Measurements from ENCODE around the gene HECW1. TPM values are rescaled to one million over a fixed set of nuclear protein-coding genes. Genes with fewer than 3 reads are reported as not detected.

HECW1 gene
- total RNA-seq, 1 experiment from 2014 or later: 1.8 TPM

GRCh38 chr7:43332193-43332796 is 219.8 kb downstream of the HECW1 start:
- H3K36me3 Mint-ChIP-seq (ENCODE audit: insufficient read depth, unreplicated experiment): no peaks in the 10 kb centered on the region
- intact Hi-C loops (cut with micrococcal nuclease; ENCODE audit: unreplicated experiment): no loop called here
- Histone ChIP-seq H3K36me3 (ENCODE audit: control insufficient read depth, insufficient read depth, low read length) (no peaks in the 10 kb centered on the region), H3K4me1 (0 out of 2 replicates have a peak, but pooled peaks cover 6% of the 10 kb centered on the region), H3K27me3 (replicated peaks; ENCODE audit: control insufficient read depth, insufficient read depth, low read length) (no peaks in the 10 kb centered on the region), H3K9me3 (peaks cover 5% of the 10 kb centered on the region; the same call in 1 of the 2 replicates), H3K4me3 (ENCODE audit: low read depth, low read length) (no peak overlapping the region)
- POLR2A ChIA-PET: no interaction called here
- H3K4me1 Mint-ChIP-seq (ENCODE audit: low read depth, unreplicated experiment): no peaks in the 10 kb centered on the region
- H3K4me3 Mint-ChIP-seq (ENCODE audit: unreplicated experiment): no peak overlapping the region
- no peak overlapping the region for H3K27ac Mint-ChIP-seq (ENCODE audit: unreplicated experiment)
- H3K9me3 Mint-ChIP-seq (ENCODE audit: unreplicated experiment): peaks cover 18% of the 10 kb centered on the region
- no peaks in the 10 kb centered on the region for H3K27me3 Mint-ChIP-seq (ENCODE audit: insufficient read depth, unreplicated experiment)
- no peak for TF ChIP-seq CTCF (IDR thresholded peaks at IDR 0.05; ENCODE audit: insufficient read depth in 1 of 2, low read depth in 1 of 2, low read length in 1 of 2, severe bottlenecking in 1 of 2, unreplicated experiment in 1 of 2)
- CTCF ChIA-PET: no interaction called here
- no TSS peak for BruUV-seq (replicated peaks)
- no peak for DNase-seq

- intact Hi-C loops (cut with micrococcal nuclease; ENCODE audit: unreplicated experiment): no loop called here
- peaks cover 11% of the 10 kb centered on the region for H3K9me3 Mint-ChIP-seq (ENCODE audit: unreplicated experiment)
- DNase-seq: no peak
- Histone ChIP-seq H3K27me3 (replicated peaks; ENCODE audit: control insufficient read depth, insufficient read depth, low read length) (no peaks in the 10 kb centered on the region), H3K9me3 (peaks cover 5% of the 10 kb centered on the region; the same call in 1 of the 2 replicates), H3K4me1 (0 out of 2 replicates have a peak, but pooled peaks cover 6% of the 10 kb centered on the region), H3K36me3 (ENCODE audit: control insufficient read depth, insufficient read depth, low read length) (no peaks in the 10 kb centered on the region), H3K4me3 (ENCODE audit: low read depth, low read length) (no peak overlapping the region)
- H3K27me3 Mint-ChIP-seq (ENCODE audit: insufficient read depth, unreplicated experiment): no peaks in the 10 kb centered on the region
- no TSS peak for BruUV-seq (replicated peaks)
- no peaks in the 10 kb centered on the region for H3K36me3 Mint-ChIP-seq (ENCODE audit: insufficient read depth, unreplicated experiment)
- ChIA-PET CTCF (no interaction called here), POLR2A (no interaction called here)
- peaks cover 7% of the 10 kb centered on the region for H3K4me1 Mint-ChIP-seq (ENCODE audit: low read depth, unreplicated experiment)
- H3K27ac Mint-ChIP-seq (ENCODE audit: unreplicated experiment): no peak overlapping the region
- no peak for TF ChIP-seq CTCF (IDR thresholded peaks at IDR 0.05; ENCODE audit: insufficient read depth in 1 of 2, low read depth in 1 of 2, low read length in 1 of 2, severe bottlenecking in 1 of 2, unreplicated experiment in 1 of 2)
- H3K4me3 Mint-ChIP-seq (ENCODE audit: unreplicated experiment): no peak overlapping the region
Observed at GRCh38 chr7:43337191-43337590, 224.7 kb downstream of the HECW1 start.

- BruUV-seq (replicated peaks): no TSS peak
- POLR2A ChIA-PET: no interaction called here
Observed at GRCh38 chr7:43337811-43338210, 225.4 kb downstream of the HECW1 start.

More at GRCh38 chr7:43337811-43338210, 225.4 kb downstream of the HECW1 start:
- no peak overlapping the region for H3K27ac Mint-ChIP-seq (ENCODE audit: unreplicated experiment)
- Histone ChIP-seq H3K4me1 (0 out of 2 replicates have a peak, but pooled peaks cover 6% of the 10 kb centered on the region), H3K36me3 (ENCODE audit: control insufficient read depth, insufficient read depth, low read length) (no peaks in the 10 kb centered on the region), H3K27me3 (replicated peaks; ENCODE audit: control insufficient read depth, insufficient read depth, low read length) (no peaks in the 10 kb centered on the region), H3K4me3 (ENCODE audit: low read depth, low read length) (no peak overlapping the region), H3K9me3 (peaks cover 5% of the 10 kb centered on the region; the same call in 1 of the 2 replicates)
- intact Hi-C loops (cut with micrococcal nuclease; ENCODE audit: unreplicated experiment): no loop called here
- TF ChIP-seq CTCF (IDR thresholded peaks at IDR 0.05; ENCODE audit: insufficient read depth in 1 of 2, low read depth in 1 of 2, low read length in 1 of 2, severe bottlenecking in 1 of 2, unreplicated experiment in 1 of 2): no peak
- no peaks in the 10 kb centered on the region for H3K36me3 Mint-ChIP-seq (ENCODE audit: insufficient read depth, unreplicated experiment)
- no peak for DNase-seq
- H3K4me3 Mint-ChIP-seq (ENCODE audit: unreplicated experiment): no peak overlapping the region
- peaks cover 7% of the 10 kb centered on the region for H3K4me1 Mint-ChIP-seq (ENCODE audit: low read depth, unreplicated experiment)
- CTCF ChIA-PET: no interaction called here
- H3K9me3 Mint-ChIP-seq (ENCODE audit: unreplicated experiment): peaks cover 11% of the 10 kb centered on the region
- H3K27me3 Mint-ChIP-seq (ENCODE audit: insufficient read depth, unreplicated experiment): no peaks in the 10 kb centered on the region
